Activated T-helper 1 cell treated with anti-CD3 and anti-CD28 coated beads, Interleukin-2, amount 50 U/mL, for 16 hours (primary cell): ENCODE measurements around the gene EDC4.

Experiments used
- DNase-seq, 2 donors: peaks; one replicate each; pipeline ENCODE4 v3.0.0-alpha.2; 2020; ENCODE audit warnings: low read depth in 1 of 2, low spot score in 1 of 2

EDC4 gene

GRCh38 chr16:67928147-67928546 lies 55.3 kb downstream of the EDC4 start:
- DNase-seq = no peak

GRCh38 chr16:67928561-67929364 lies 55.9 kb downstream of the EDC4 start:
- peak; percentile 55 to 67 for DNase-seq

- DNase-seq = no peak
These were observed 57.3 kb downstream of the EDC4 start for GRCh38 chr16:67930191-67930590.

GRCh38 chr16:67930678-67931211 lies 57.9 kb downstream of the EDC4 start:
- no peak for DNase-seq
